ENCODE data around the gene CPA5.

CPA5 gene

DNA sequence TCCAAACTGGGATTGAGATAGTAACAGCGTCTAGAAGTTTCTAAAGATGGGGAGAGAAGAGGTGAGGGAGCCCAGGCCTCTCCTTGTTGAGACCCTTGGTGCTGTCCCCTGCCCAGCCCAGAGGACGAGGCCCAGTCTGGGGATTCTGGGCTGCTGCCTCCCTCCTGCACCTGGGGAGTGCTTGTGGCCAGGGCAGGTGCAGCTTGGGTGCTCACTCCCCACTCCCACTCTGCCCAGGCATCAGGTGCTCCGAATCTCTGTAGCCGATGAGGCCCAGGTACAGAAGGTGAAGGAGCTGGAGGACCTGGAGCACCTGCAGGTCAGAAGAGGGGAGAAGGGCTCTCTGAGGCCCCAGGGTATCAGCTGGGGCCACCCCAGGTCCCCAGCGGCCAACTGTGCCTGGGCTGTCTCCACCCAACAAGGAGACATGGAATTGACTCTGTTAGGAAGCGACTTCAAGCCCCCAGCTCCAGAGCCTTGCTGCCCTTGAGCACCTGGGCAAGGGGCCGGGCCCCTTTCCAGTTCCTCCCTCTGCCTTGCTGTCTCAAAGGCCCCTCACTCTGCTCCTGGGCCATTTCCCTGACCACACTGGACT is 36.3 kb downstream of the CPA5 start:
- no peak overlapping the region for H3K14ac ChIP-seq (ENCODE audit: low read length in 2 of 2)
- H3K79me1 ChIP-seq (replicated peaks; ENCODE audit: low read length, poor library complexity, severe bottlenecking), result no peaks in the 10 kb centered on the region
- peak overlapping the region; percentile 98 for H4K91ac ChIP-seq (ENCODE audit: low read length)
- peak overlapping the region; percentile 49 to 92 for H3K18ac ChIP-seq (ENCODE audit: low read depth in 1 of 2, low read length in 2 of 2)
- no peak overlapping the region for H2AFZ ChIP-seq (ENCODE audit: low read depth, low read length)
- peak overlapping the region in 1 of 2 experiments; percentile 61 for H3K4ac ChIP-seq (ENCODE audit: low read depth in 1 of 2, low read length in 2 of 2)
- peaks cover 23% of the 10 kb centered on the region for H3K4me1 ChIP-seq (ENCODE audit: control insufficient read depth, insufficient read depth, low read depth, low read length)
- over 99% methylated on average over 7 of the region's 7 CpGs for WGBS
- H2BK5ac ChIP-seq (ENCODE audit: low read depth, low read length, poor library complexity, severe bottlenecking), result no peak overlapping the region
- peak overlapping the region; percentile 41 for H2BK15ac ChIP-seq (ENCODE audit: low read depth, poor library complexity, severe bottlenecking)
- peak overlapping the region; percentile 4 for H2BK120ac ChIP-seq (ENCODE audit: low read depth, low read length)
- peaks cover 0 to 5% of the 10 kb centered on the region in 2 experiments for H3K27me3 ChIP-seq (ENCODE audit: control insufficient read depth in 1 of 2, insufficient read depth in 1 of 2, low read length in 2 of 2)
- H3K27ac ChIP-seq (ENCODE audit: low read length, poor library complexity, severe bottlenecking), result no peak overlapping the region
- H2AK5ac ChIP-seq (ENCODE audit: low read length, severe bottlenecking), result peak overlapping the region; percentile 46
- H3K4me2 ChIP-seq (ENCODE audit: low read length, poor library complexity, severe bottlenecking), result no peak overlapping the region
- H3K23ac ChIP-seq (ENCODE audit: low read length in 2 of 2), result no peak overlapping the region
- no peak overlapping the region for H3K4me3 ChIP-seq (ENCODE audit: insufficient read depth in 1 of 2, low read depth in 1 of 2, low read length in 2 of 2)
- no peaks in the 10 kb centered on the region for H3K9me3 ChIP-seq (ENCODE audit: control insufficient read depth, low read length)
- H4K8ac ChIP-seq (ENCODE audit: low read length), result peak overlapping the region; percentile 45
- DNase-seq, result no peak
- H3K9ac ChIP-seq (ENCODE audit: low read length), result no peak overlapping the region
- peaks cover 0 to 5% of the 10 kb centered on the region in 2 experiments for H3K36me3 ChIP-seq (ENCODE audit: control insufficient read depth in 1 of 2, insufficient read depth in 2 of 2, low read depth in 1 of 2, low read length in 2 of 2)
- H2BK12ac ChIP-seq (ENCODE audit: low read length in 2 of 2), result peak overlapping the region; percentile 34 to 44

- H3K79me1 ChIP-seq (replicated peaks; ENCODE audit: low read length, poor library complexity, severe bottlenecking), result no peaks in the 10 kb centered on the region
- H3K23ac ChIP-seq (ENCODE audit: low read length in 2 of 2), result no peak overlapping the region
- H3K4me3 ChIP-seq (ENCODE audit: insufficient read depth in 1 of 2, low read depth in 1 of 2, low read length in 2 of 2), result no peak overlapping the region
- no peak overlapping the region for H3K4me2 ChIP-seq (ENCODE audit: low read length, poor library complexity, severe bottlenecking)
- H3K18ac ChIP-seq (ENCODE audit: low read depth in 1 of 2, low read length in 2 of 2), result peak overlapping the region; percentile 49 to 67
- H2AK5ac ChIP-seq (ENCODE audit: low read length, severe bottlenecking), result peak overlapping the region; percentile 46
- H3K9me3 ChIP-seq (ENCODE audit: control insufficient read depth, low read length), result no peaks in the 10 kb centered on the region
- peaks cover 0 to 5% of the 10 kb centered on the region in 2 experiments for H3K36me3 ChIP-seq (ENCODE audit: control insufficient read depth in 1 of 2, insufficient read depth in 2 of 2, low read depth in 1 of 2, low read length in 2 of 2)
- no peak overlapping the region for H2AFZ ChIP-seq (ENCODE audit: low read depth, low read length)
- DNase-seq, result no peak
- no peak overlapping the region for H2BK5ac ChIP-seq (ENCODE audit: low read depth, low read length, poor library complexity, severe bottlenecking)
- H4K91ac ChIP-seq (ENCODE audit: low read length), result peak overlapping the region; percentile 52
- no peak overlapping the region for H3K27ac ChIP-seq (ENCODE audit: low read length, poor library complexity, severe bottlenecking)
- H3K4me1 ChIP-seq (ENCODE audit: control insufficient read depth, insufficient read depth, low read depth, low read length), result peaks cover 23% of the 10 kb centered on the region
- peak overlapping the region; percentile 71 for H2BK120ac ChIP-seq (ENCODE audit: low read depth, low read length)
- H3K27me3 ChIP-seq (ENCODE audit: control insufficient read depth in 1 of 2, insufficient read depth in 1 of 2, low read length in 2 of 2), result peaks cover 0 to 5% of the 10 kb centered on the region in 2 experiments
- H3K9ac ChIP-seq (ENCODE audit: low read length), result no peak overlapping the region
- peak overlapping the region; percentile 44 to 79 for H2BK12ac ChIP-seq (ENCODE audit: low read length in 2 of 2)
- H2BK15ac ChIP-seq (ENCODE audit: low read depth, poor library complexity, severe bottlenecking), result peak overlapping the region; percentile 62
- no peak overlapping the region for H4K8ac ChIP-seq (ENCODE audit: low read length)
- peak overlapping the region in 1 of 2 experiments; percentile 50 for H3K4ac ChIP-seq (ENCODE audit: low read depth in 1 of 2, low read length in 2 of 2)
- H3K14ac ChIP-seq (ENCODE audit: low read length in 2 of 2), result peak overlapping the region in 1 of 2 experiments; percentile 23
- WGBS, result 96% methylated on average over 41 of the region's 41 CpGs
These were observed 37.1 kb downstream of the CPA5 start for GRCh38 chr7:130381468-130382312.

DNA sequence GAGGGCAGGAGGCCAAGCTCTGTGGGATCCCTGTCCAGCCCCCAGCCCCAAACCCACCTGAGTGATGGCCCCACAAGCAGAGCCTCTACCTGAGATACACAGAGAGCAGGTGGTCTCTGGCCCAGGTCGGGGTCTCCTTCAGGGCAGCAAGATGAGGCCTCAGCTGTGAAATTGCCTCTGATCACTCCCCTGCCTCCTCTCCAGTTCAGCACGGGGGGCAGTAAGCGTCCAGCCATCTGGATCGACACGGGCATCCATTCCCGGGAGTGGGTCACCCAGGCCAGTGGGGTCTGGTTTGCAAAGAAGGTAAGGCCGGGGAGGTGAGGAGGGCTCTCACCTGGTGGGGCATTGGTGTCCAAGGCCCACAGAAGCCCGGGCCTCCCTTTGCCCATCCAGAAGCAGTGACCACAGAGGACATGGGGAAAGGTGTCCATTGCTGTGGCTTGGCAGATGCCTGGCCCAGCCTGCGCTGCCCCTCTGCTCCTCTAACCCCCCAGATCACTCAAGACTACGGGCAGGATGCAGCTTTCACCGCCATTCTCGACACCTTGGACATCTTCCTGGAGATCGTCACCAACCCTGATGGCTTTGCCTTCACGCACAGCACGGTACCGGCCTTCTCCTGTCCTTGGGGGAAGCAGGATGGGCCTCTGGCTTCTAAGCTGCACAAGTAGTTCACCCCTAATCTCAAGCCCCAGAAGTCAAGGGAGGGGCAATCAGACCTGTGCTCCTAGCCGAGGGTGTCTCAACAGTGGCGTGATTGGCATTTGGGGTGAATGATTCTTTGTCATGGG is 38.8 kb downstream of the CPA5 start:
- Histone ChIP-seq H3K4me1 (ENCODE audit: control insufficient read depth, insufficient read depth, low read depth, low read length) (peaks cover 32% of the 10 kb centered on the region), H2BK15ac (ENCODE audit: low read depth, poor library complexity, severe bottlenecking) (peak overlapping the region; percentile 82), H2BK5ac (ENCODE audit: low read depth, low read length, poor library complexity, severe bottlenecking) (no peak overlapping the region), H3K9ac (ENCODE audit: low read length) (no peak overlapping the region), H2AK5ac (ENCODE audit: low read length, severe bottlenecking) (peak overlapping the region; percentile 83), H3K79me1 (replicated peaks; ENCODE audit: low read length, poor library complexity, severe bottlenecking) (no peaks in the 10 kb centered on the region), H3K36me3 (ENCODE audit: control insufficient read depth in 1 of 2, insufficient read depth in 2 of 2, low read depth in 1 of 2, low read length in 2 of 2) (peaks cover 0 to 5% of the 10 kb centered on the region in 2 experiments), H4K91ac (ENCODE audit: low read length) (peak overlapping the region; percentile 23), H3K4ac (ENCODE audit: low read depth in 1 of 2, low read length in 2 of 2) (no peak overlapping the region), H3K4me3 (ENCODE audit: insufficient read depth in 1 of 2, low read depth in 1 of 2, low read length in 2 of 2) (no peak overlapping the region), H2BK120ac (ENCODE audit: low read depth, low read length) (peak overlapping the region; percentile 7), H3K9me3 (ENCODE audit: control insufficient read depth, low read length) (no peaks in the 10 kb centered on the region), H2AFZ (ENCODE audit: low read depth, low read length) (no peak overlapping the region), H3K23ac (ENCODE audit: low read length in 2 of 2) (no peak overlapping the region), H2BK12ac (ENCODE audit: low read length in 2 of 2) (peak overlapping the region in 1 of 2 experiments; percentile 23), H3K27ac (ENCODE audit: low read length, poor library complexity, severe bottlenecking) (no peak overlapping the region), H3K4me2 (ENCODE audit: low read length, poor library complexity, severe bottlenecking) (no peak overlapping the region), H3K27me3 (ENCODE audit: control insufficient read depth in 1 of 2, insufficient read depth in 1 of 2, low read length in 2 of 2) (peaks cover 0 to 5% of the 10 kb centered on the region in 2 experiments), H3K14ac (ENCODE audit: low read length in 2 of 2) (no peak overlapping the region), H4K8ac (ENCODE audit: low read length) (no peak overlapping the region), H3K18ac (ENCODE audit: low read depth in 1 of 2, low read length in 2 of 2) (peak overlapping the region in 1 of 2 experiments; percentile 19)
- no peak for DNase-seq
- 96% methylated on average over 18 of the region's 18 CpGs for WGBS
